B cell (primary cell): Measurements from ENCODE around the gene GIMAP5. TPM values are rescaled to one million over a fixed set of nuclear protein-coding genes. Genes with fewer than 3 reads are reported as not detected.
"Not testable (repeated sequence)": the region's sequence is repeated elsewhere in the genome, so short reads cannot be mapped to it uniquely, and the experiment has no call there.

Source experiments
- ATAC-seq: fragments of 200-7000 bp; cut with Tn5 transposase; one replicate; pipeline ENCODE4 v1.10.0; 2021; ENCODE audit warnings: low read depth, mild to moderate bottlenecking, moderate number of reproducible peaks, moderate library complexity
- CTCF ChIA-PET: fragments of 350-600 bp; sonication (Branson Sonifier 250); formaldehyde crosslinking; loops from one replicate; lab custom pipeline; 2021; ENCODE audit warnings: antibody characterized with exemption, inconsistent platforms; lab: Charles Lee
- POLR2A ChIA-PET: fragments of 350-600 bp; sonication (Branson Sonifier 250); formaldehyde crosslinking; loops from one replicate; lab custom pipeline; 2021; ENCODE audit warnings: antibody characterized with exemption; lab: Charles Lee
- DNase-seq: peaks from one replicate; pipeline ENCODE4 v3.0.0; 2013
- H2AFZ ChIP-seq: 2 replicates; pipeline ENCODE4 v1.6.1; 2012; ENCODE audit warnings: mild to moderate bottlenecking, low read depth, low read length; ENCODE audit not compliant: insufficient read depth, poor library complexity, severe bottlenecking
- H3K27ac ChIP-seq, 2 donors: 1 replicate in 1 of 2; 2 replicates in 1 of 2; pipeline ENCODE4 v1.5.1; 2012 to 2013; ENCODE audit warnings: low read length in 2 of 2, mild to moderate bottlenecking in 2 of 2, moderate library complexity in 1 of 2
- H3K27me3 ChIP-seq, 4 experiments: fragments of 200-600 bp in 1 of 4; sonication (generic) in 1 of 4; replicated peaks in 1 of 4; 1 replicate in 2 of 4; 2 replicates in 2 of 4; pipeline versions ENCODE4 v1.6.1 to v1.7.0; 2013 to 2016; ENCODE audit warnings: low read length in 3 of 4, mild to moderate bottlenecking in 2 of 4, mixed read lengths in 1 of 4, moderate library complexity in 1 of 4; ENCODE audit not compliant: insufficient read depth in 4 of 4, control insufficient read depth in 3 of 4; ENCODE audit errors: control extremely low read depth in 1 of 4
- H3K36me3 ChIP-seq, 2 experiments: replicated peaks in 1 of 2; 1 replicate in 1 of 2; 2 replicates in 1 of 2; pipeline versions ENCODE4 v1.6.1 to v1.7.1; 2013; ENCODE audit warnings: low read length in 1 of 2; ENCODE audit not compliant: insufficient read depth in 2 of 2, control insufficient read depth in 1 of 2; ENCODE audit errors: control extremely low read depth in 1 of 2, extremely low read depth in 1 of 2
- H3K4me1 ChIP-seq, 2 donors: fragments of 200-600 bp in 1 of 2; sonication (generic) in 1 of 2; 1 replicate in 1 of 2; 2 replicates in 1 of 2; pipeline versions ENCODE4 v1.5.1 to v1.6.1; 2013 to 2017; ENCODE audit warnings: low read length in 2 of 2; ENCODE audit not compliant: control insufficient read depth in 2 of 2, insufficient read depth in 2 of 2
- H3K4me2 ChIP-seq: replicated peaks from 2 replicates; pipeline ENCODE3; 2012; ENCODE audit warnings: mild to moderate bottlenecking, low read depth, low read length; ENCODE audit not compliant: poor library complexity, severe bottlenecking
- H3K4me3 ChIP-seq, 5 experiments: fragments of 200-600 bp in 1 of 5; sonication (generic) in 1 of 5; 1 replicate in 3 of 5; 2 replicates in 2 of 5; pipeline versions ENCODE4 v1.5.1 to v1.7.0; 2011 to 2016; ENCODE audit warnings: low read length in 4 of 5, mild to moderate bottlenecking in 4 of 5, low read depth in 2 of 5, control low read depth in 1 of 5, moderate library complexity in 1 of 5; ENCODE audit not compliant: insufficient read depth in 1 of 5; ENCODE audit errors: control extremely low read depth in 1 of 5, extremely low read depth in 1 of 5
- H3K79me2 ChIP-seq: fragments of 200-600 bp; sonication (generic); one replicate; pipeline ENCODE4 v1.6.0; 2016; ENCODE audit warnings: low read length; ENCODE audit not compliant: control insufficient read depth, insufficient read depth
- H3K9ac ChIP-seq: fragments of 200-600 bp; sonication (generic); 2 replicates; pipeline ENCODE4 v1.6.1; 2017; ENCODE audit warnings: mild to moderate bottlenecking, low read length, moderate library complexity
- H3K9me3 ChIP-seq, 3 donors: one replicate each; pipeline versions ENCODE4 v1.6.1 to v1.7.1; 2013; ENCODE audit warnings: low read length in 2 of 3; ENCODE audit not compliant: control insufficient read depth in 2 of 3, insufficient read depth in 1 of 3; ENCODE audit errors: control extremely low read depth in 1 of 3
- H4K20me1 ChIP-seq: 2 replicates; pipeline ENCODE4 v1.6.0; 2012; ENCODE audit warnings: mild to moderate bottlenecking, low read length; ENCODE audit not compliant: insufficient read depth, control insufficient read depth, poor library complexity, severe bottlenecking
- H3K27ac Mint-ChIP-seq: one replicate; pipeline ENCODE4 v1.8.0; 2021; ENCODE audit warnings: mixed read lengths
- H3K27me3 Mint-ChIP-seq: one replicate; pipeline ENCODE4 v1.8.0; 2021; ENCODE audit warnings: mixed read lengths
- H3K4me1 Mint-ChIP-seq: one replicate; pipeline ENCODE4 v1.8.0; 2021; ENCODE audit warnings: mixed read lengths
- H3K4me3 Mint-ChIP-seq: one replicate; pipeline ENCODE4 v1.8.0; 2021; ENCODE audit warnings: mixed read lengths
- H3K9me3 Mint-ChIP-seq: one replicate; pipeline ENCODE4 v1.8.0; 2022; ENCODE audit warnings: mixed read lengths; ENCODE audit not compliant: insufficient read depth
- CTCF ChIP-seq: fragments of 200-600 bp; IDR thresholded peaks from one replicate; pipeline ENCODE4 v1.8.0; 2022; ENCODE audit warnings: antibody characterized with exemption, mild to moderate bottlenecking
- EZH2 ChIP-seq: IDR thresholded peaks from 2 replicates; pipeline ENCODE4 v1.6.1; 2012; ENCODE audit warnings: borderline replicate concordance, low read depth, mild to moderate bottlenecking, moderate library complexity, low read length; ENCODE audit not compliant: insufficient read depth, poor library complexity, severe bottlenecking
- WGBS: methylation state at CpG from one replicate; pipeline ENCODE4 v1.1.5; 2013; ENCODE audit warnings: missing lambda C conversion rate; ENCODE audit not compliant: insufficient coverage; 5-methylcytosine and 5-hydroxymethylcytosine counted together
- intact Hi-C: fragments of 100-400 bp; cut with micrococcal nuclease; formaldehyde crosslinking; loops from one replicate; pipeline ENCODE4 v1.10.0; 2022
- polyA plus RNA-seq: library from polyadenylated mRNA; depleted of rRNA; stranded (reverse); fragments of >200 nt; gene quantifications from 2 replicates; pipeline ENCODE4 v1.2.3, GENCODE V29; 2012
- total RNA-seq, 2 donors: library from RNA; stranded (reverse); fragments of 120-200 nt in 1 of 2; gene quantifications; 1 replicate in 1 of 2; 2 replicates in 1 of 2; pipeline versions ENCODE4 v1.2.3 to v1.2.4, GENCODE V29; 2013 to 2022

Gene GIMAP5
- total and polyA plus RNA-seq, 2 donors (not counting 1 experiment from before 2014, with no cell fraction given), result 0.27 to 0.40 TPM

GRCh38 chr7:150769768-150770167 lies 32.5 kb downstream of the GIMAP5 start:
- no peak overlapping the region for H3K4me3 Mint-ChIP-seq
- no peak overlapping the region for H3K27ac Mint-ChIP-seq
- peaks cover 8% of the 10 kb centered on the region for H3K9me3 Mint-ChIP-seq
- no peaks in the 10 kb centered on the region for H3K4me1 ChIP-seq
- no peaks in the 10 kb centered on the region for H4K20me1 ChIP-seq
- no peak overlapping the region for H3K9ac ChIP-seq
- H3K79me2 ChIP-seq, result no peaks in the 10 kb centered on the region
- peaks cover 6% of the 10 kb centered on the region for H3K27me3 Mint-ChIP-seq
- peaks cover 0 to 6% (median 2%) of the 10 kb centered on the region in 4 experiments for H3K27me3 ChIP-seq
- H2AFZ ChIP-seq, result no peak overlapping the region
- no CpG with 5 or more reads among the region's 4 CpGs for WGBS
- no peaks in the 10 kb centered on the region for H3K36me3 ChIP-seq
- ATAC-seq (no peak), DNase-seq (no peak)
- H3K4me2 ChIP-seq, result no peak overlapping the region
- CTCF ChIA-PET, result interaction anchor here (1.1 to 3.3 kb wide), 2 partner anchors 9 to 321 kb away, joined by 5 to 15 read pairs; no protein-coding TSS in a partner anchor
- POLR2A ChIA-PET, result no interaction called here
- peaks cover 0 to 3% (median 0%) of the 10 kb centered on the region in 3 donors for H3K9me3 ChIP-seq
- intact Hi-C loops, result loop anchor here (10.0 kb wide), 1 partner anchor 215 kb away; no protein-coding TSS in a partner anchor
- H3K4me3 ChIP-seq, result no peak overlapping the region
- TF ChIP-seq EZH2, result no peak
- TF ChIP-seq CTCF, result no peak
- no peak overlapping the region for H3K27ac ChIP-seq
- H3K4me1 Mint-ChIP-seq, result no peaks in the 10 kb centered on the region

- H3K27ac ChIP-seq, H2AFZ ChIP-seq, H3K4me2 ChIP-seq, H3K79me2 ChIP-seq, H3K9ac ChIP-seq, ATAC-seq, H3K27ac Mint-ChIP-seq, H3K9me3 ChIP-seq, H3K4me1 Mint-ChIP-seq, H3K27me3 ChIP-seq, CTCF ChIA-PET, H3K4me3 Mint-ChIP-seq, H3K27me3 Mint-ChIP-seq, H4K20me1 ChIP-seq, POLR2A ChIA-PET, H3K4me1 ChIP-seq, H3K4me3 ChIP-seq, H3K36me3 ChIP-seq, DNase-seq: not testable (repeated sequence)
- no CpG with 5 or more reads among the region's 1 CpG for WGBS
- intact Hi-C loops, result loop anchor here (10.0 kb wide), 1 partner anchor 211 kb away; no protein-coding TSS in a partner anchor
- H3K9me3 Mint-ChIP-seq, result peaks cover 11% of the 10 kb centered on the region
Measured at GRCh38 chr7:150774131-150774530, 36.9 kb downstream of the GIMAP5 start.
